Hematopoietic multipotent progenitor cell treated with erythropoietin and hydrocortisone succinate and interleukin-3 and kit ligand, for 4 days (in vitro differentiated cells): ENCODE measurements around the gene SOBP.
"Not testable (repeated sequence)": the region's sequence is repeated elsewhere in the genome, so short reads cannot be mapped to it uniquely, and the experiment has no call there.

ENCODE experiments used
- DNase-seq: peaks from one replicate; pipeline ENCODE4 v3.0.0-alpha.2; 2015

SOBP gene

DNA sequence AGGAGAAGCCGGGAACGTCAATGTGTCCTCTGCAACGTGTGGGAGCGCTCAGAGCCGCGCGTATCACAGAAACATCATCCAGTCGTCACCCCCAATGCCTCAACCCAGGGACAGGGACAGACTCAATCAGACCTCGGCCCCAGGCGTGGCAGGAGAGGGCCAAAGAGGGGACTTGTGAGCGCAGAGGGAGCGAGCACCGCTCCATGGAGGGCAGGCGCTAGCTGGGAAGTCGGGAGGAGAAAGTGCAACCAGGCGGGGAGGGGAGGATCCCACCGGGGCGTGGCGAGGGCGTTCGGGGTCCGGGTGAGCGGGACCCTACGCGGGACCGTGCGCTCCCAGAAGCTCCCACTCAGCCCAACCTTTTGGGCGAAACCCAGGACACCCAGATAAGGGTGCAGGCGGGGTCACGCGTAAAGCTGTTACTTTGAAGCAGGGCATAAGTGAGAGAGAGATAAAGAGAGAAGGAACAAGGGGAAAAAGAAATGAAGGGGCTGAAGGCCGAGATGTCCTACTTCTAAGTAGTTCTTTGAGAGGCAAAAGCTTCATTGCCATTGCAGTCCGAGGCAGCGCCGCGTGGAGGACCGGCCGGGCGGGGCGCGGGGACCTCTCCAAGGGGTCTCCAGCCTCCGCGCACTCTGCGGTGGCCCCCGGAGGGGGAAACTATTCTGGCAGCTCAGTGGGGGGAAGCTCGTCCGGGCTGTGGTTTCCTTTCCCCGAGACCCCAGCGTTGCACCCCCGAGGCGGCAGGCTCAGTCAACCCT, 862 bp upstream of the SOBP start:
- DNase-seq, result peak; percentile 61

DNA sequence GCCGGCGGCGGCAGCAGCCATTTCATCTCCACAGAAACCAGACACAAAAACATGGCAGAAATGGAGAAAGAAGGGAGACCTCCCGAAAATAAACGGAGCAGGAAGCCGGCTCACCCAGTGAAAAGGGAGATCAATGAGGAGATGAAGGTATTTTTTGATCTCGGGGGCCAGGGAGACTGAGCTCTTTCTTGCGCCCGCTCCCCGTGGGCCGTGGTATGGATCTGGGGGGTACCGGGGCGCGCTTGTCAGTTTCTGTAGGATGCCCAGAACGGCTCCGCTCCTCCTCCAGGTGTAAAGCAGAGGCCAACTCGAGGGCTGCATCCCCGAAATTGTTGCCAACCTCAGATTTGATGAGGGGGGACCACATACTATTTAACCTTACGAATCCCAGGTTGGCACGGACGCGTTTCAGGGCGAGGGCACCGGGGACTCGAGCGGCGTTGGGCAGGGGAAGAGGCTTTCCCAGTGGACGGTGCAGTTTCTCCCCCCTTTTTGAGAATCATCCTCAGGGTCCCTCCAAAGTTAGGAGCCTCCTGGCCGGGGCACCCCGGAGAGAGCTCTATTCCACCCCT, 735 bp downstream of the SOBP start:
- DNase-seq, result no peak

DNA sequence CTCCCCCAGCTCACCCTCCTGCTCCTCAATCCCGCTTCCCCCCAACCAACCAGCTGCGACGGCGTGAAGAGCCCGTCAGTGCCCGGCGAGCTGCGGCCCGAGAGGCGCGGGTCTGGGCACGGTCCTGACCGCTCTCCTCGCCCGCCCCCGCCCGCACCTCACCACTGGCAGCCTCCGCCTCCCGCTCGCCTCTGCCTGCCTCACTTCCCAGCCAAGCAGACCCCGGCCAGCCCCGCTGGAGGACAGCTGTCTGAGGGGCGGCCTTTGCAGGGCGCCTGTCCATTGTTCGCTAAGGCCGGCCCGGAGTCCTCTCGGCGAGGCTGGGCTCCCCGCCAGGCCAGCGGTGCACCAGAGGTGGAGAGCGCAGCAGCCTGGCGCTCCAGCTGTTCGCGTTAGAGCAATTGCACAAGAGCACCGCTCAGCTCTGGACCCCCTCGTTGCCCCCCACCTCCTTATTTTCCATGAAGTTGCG, 1.3 kb downstream of the SOBP start:
- peak; percentile 31 for DNase-seq

DNA sequence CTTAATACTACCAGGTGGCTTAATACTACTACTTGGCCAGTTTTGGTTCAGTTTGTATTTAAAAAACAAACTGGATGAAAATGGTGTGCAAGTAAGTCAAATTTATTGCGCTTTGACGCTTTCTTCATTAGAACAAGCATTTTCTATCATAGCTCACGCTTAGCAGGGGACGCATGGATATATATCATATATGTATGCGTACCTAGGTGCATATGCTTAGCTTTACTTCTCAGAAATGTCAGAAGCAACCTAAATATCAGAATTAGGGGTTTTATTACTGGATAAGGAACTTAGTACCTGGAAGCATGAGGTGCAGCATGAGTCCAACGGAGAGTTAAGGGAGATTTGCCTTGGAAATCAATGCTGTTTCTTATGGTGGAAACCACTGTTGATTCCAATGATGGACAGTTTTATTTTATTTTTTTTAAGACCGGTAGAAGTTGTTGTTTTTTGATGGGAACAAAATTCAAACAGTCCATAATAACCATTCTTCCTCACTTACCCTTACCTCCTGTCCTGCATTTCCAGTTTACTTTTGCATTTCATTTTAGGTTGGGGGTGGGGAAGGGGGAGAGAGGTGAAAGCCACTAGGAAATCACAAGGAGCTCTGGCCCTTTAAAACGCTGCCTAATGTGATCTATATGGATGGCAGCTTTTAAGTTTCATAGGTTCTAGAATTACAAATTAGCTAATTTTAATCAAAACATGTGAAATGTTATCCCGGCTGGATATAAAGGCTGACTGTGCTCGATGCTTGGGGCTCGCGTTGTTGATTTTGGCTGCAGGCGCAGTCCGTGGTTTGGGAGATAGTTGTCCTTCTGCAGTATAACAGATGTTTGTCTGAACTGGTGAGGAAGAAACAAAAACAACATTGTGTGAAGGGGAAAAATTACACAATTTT, 2.1 kb downstream of the SOBP start:
- no peak for DNase-seq

DNA sequence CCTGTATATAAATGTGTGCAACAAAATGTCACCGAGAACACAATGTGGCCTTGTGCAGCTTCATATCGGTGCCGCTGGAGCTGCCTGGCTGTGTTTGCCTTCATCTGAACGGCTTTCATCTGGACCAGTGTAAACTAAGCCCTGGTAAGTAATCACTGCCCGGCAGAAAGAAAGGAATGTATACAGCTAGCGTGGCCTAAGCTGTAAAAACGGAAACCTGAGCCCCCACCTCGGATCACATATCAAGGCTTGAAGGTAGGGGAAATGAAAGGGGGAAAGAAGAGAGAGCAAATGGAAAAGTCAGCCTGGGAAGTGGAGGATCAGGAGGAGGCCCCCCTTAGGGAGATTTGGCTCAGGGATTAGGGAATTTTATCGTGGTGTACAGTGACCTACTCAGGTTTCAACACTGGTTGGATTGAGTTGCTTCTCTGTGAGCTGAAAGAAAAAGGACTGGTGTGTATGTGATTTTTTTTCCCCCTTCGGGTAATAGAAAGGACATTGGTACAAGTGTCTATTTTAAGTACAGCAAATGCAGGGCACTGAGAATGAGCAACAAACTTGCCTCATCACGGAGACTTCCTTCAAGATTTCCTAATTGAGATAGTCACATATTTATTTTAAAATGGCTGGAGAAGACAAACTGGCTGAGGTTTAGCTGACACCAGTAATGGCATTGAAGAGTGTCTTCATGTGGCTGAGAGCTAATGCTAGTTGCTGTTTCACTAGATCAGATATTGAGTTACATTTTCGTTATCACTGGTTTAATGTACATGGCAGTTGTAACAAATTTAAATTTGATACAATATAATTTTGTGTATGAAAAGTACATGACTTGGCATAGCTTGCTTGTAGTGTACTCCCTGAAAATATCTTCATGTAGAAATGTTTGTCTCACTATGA, 3.5 kb downstream of the SOBP start:
- no peak for DNase-seq

DNA sequence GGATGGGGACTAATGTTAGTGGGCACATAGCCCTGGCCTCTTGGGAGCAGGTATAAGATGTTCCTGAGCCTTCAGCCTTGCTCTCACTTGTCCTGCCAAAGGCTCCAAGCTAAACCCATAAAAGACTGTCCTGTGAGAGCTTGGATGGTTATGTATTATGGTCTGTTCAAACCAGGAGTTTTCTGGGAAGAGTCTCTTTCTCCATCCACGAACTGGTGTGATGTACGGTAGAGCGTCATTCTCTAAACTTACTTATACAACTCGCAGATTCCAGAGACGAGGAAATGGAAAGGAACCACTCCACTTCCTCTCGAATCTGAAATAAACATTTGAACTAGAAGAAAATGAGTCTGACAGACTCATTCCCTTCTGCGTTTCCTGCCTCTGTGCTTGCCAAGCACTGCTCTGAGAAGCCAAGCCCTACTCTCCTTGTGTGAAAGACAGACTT, 5.3 kb downstream of the SOBP start:
- DNase-seq, result no peak

DNA sequence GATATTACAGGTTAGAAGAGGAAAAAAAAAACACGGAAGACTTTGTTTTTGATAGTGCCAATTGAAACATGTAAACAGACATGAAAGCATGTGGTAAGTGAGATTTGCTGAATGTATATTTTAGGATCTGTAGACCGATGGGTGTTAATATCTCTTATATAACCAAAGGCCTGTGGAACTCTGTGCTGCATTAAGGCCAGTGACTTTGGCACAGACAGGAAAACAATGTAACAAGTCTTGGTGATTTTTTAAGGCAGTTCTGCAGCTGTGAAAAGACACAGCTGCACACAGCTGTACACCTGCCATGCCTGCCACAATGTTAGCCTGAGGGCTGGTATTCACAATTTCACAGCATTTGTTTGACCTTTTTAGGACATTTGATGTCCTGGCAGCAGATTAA, 6.1 kb downstream of the SOBP start:
- no peak for DNase-seq

DNA sequence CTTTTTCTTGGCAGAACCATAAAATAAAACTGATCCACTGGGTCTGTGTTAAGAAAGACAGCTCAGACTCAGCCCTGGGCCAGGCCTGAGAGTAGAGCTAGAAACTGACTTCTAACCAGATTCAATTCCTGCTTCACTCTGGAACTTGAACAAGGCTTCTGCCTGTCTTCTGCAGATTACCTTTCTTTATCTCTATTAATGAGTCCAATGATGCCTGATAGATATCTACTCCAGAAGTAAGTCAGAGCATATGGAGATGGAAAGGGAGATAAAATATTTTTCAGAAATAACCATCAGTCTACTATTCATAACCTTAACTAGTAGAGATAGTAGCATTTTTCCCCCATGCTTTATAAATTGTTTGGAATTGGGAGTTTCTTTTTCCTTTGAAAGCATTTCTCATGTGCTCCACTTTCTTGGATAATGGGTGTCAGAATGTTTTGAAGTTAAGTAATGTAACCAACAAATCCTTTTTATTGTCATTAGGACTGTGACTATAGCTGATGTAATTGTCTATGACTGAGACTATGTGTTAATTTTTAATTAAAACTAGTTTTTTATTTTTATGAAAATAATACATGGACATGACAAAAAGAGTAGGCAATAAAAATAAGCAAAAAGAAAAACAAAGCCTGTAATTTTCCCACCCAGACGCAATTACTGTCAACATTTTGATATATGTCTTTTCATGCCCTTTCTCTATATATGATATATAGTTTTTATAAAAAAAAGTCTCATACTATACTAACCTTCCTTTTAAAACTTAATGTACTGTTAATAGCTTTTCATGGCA, 7.2 kb downstream of the SOBP start:
- DNase-seq, result no peak

DNA sequence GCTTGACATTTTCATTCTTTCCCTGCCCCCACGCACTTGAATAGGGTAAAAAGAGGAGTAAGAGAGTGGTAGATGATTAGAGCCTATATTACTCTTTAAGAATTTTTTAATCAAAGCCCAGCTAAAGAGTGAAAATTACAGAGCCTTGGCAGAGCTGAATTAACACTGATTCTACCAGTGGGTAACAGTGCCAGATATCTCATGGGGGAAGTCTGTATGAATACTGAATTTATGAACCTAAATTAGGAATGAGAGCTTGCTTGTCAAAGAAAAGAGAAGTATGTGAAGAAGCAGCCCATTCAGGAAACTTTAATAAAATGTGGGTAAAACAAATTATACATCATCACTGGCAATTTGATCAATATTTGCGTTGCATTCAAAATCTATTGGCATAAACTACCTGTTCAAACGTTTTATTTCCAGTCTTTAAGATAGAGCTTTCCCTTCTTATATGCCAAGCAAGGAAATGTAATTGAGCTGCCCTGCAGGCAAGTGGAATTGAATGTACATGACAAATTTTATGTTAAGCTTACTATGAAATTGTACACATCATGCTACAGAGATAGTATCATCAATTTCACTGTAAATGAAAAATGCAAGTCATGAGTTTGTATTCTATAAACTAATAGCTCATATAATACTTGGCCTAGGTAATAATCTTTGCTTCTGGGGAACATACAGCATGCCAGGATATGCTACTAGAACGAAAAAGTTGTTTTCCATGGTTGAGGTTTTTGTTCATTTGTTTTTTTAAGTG, 14.5 kb downstream of the SOBP start:
- no peak for DNase-seq

DNA sequence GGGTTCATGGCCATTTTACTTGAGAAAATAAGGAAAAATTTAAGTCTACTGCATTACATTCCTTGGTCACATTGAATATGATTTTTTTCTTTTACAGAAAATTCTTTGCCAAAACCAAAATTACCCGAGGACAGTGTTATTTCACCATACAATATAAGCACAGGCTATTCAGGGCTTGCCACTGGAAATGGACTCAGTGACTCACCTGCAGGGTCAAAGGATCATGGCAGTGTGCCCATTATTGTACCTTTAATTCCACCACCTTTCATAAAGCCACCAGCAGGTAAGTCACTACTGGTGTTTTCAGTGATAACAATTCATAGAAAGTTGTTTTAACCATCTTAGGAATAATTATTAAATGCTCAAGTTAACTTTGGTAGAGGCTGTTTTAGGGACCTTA, 16.2 kb downstream of the SOBP start:
- no peak for DNase-seq

DNA sequence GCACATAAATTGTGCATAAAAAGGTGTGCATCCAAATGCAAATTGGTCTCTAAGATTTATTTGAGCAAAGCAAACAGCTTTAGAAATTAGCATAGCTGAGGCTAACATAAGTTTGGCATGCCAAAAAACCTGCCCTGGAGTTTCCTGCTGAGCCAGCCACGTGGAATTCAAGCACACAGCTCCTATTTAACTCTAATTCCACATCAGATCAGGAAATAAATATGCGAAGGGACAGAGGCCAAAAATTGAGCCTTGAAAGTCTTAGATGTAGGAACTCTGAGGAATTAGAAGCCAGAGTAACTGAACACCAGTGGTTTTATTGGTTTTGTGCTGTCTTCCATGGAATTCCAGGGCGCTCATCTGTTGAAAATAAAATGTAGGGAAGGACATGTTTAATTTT, 19.6 kb downstream of the SOBP start:
- no peak for DNase-seq

DNA sequence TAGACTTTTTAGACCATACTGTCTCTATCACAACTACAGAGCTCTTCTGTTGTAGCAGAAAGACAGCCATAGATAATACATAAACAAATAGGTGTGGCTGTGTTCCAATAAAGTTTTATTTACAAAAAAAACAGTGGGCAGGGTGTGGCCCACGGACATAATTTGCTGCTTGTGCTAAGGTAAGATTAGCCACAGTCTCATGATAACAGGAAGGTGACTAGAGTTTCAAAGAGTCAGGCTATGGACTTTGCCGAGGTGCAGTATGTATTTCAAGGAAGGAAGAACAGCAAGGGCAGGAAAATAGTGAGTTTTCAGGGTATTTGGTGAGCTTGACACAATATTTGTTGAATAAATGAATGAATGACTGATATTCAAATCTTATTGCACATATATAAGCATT, 20.2 kb downstream of the SOBP start:
- DNase-seq, result no peak

DNA sequence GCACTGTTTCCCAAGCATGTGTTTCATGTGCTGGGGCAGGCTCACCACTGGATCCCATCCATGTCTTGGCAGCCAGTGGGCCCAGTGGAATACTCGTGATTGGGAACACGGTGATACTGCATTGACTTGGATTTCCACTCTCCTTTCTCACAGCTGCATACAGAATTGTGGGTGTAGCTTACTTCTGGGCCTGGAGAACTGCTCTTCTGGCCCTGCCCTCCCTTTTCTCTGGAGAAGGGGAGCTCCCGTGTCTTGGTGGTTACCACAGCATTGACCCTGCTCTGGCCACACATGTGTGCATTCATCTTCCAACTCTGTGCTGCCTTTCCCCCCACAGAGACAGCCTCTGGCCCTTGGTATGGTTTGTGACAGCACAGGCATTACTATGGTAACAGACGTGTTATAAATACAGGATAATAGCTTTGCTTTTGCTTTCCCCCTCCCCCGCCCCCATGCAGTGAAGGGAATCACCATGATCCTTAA, 21.6 kb downstream of the SOBP start:
- DNase-seq, result no peak

DNA sequence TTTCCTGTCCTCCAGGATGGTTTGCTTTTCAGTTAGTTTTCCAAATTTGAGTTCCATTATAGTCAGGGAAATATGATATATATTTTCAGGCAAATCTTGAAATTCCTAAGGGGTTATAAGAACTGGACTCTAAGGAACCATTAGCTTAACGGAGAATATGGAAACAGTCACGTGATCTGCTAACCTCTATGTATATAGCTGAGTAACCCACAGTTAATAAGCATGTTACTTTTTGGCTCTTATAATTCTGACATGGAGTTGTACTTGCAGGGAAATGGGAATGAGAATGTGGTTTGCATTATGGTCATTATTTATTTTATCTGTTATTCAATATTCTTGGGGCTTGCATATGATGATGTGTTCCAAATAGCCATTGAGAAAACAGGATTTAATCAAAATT, 23.3 kb downstream of the SOBP start:
- no peak for DNase-seq

DNA sequence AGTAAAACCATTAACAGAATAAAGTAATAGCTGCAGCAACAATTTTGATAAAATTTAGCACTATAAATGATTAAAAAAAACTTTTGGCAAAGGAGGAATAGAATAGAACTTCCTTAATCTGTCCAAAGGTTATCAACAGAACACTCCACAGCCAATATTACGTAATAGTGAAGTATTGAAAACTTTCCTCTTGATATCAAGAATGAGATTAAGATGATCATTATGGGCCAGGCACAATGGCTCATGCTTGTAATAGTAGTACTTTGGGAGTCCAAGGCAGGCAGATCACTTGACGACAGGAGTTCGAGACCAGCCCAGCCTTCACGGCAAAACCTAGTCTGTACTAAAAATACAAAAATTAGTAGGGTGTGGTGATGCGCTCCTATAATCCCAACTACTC, 26.0 kb downstream of the SOBP start:
- no peak for DNase-seq

DNA sequence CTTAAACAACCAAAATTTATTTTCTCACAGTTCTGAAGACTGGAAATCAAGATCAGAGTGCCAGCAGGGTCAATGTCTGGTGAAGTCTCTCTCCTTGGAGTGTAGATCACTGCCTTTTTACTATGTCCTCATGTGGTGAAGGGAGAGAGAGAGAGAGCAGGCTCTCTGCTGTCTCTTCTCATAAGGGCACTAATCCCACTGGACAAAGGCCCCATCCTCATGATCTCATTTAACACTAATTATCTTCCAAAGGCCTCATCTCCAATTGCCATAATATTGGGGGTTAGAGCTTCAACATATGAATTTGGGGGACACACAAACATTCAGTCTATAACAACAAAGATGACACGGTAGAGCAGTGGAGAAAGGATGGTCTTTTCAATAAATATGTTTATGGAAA, 27.4 kb downstream of the SOBP start:
- no peak for DNase-seq

DNA sequence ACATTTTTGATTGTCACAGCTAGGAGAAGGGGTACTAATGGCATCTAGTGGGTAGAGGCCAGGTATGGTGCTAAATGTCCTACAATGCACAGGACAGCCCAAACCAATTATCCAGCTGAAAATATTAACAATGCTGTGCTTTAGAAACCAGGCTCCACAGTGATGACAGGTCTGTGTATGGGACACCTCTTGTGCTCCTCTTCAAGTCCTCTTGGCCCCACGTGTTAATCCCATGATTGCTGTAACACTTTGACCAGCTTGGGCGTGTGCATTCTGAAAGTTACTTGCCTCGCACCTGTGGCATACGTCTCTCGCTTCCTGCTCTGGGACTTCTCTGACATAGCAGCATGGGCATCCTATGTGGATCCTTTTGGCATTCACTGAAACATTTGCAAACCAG, 29.3 kb downstream of the SOBP start:
- not testable (repeated sequence) for DNase-seq

DNA sequence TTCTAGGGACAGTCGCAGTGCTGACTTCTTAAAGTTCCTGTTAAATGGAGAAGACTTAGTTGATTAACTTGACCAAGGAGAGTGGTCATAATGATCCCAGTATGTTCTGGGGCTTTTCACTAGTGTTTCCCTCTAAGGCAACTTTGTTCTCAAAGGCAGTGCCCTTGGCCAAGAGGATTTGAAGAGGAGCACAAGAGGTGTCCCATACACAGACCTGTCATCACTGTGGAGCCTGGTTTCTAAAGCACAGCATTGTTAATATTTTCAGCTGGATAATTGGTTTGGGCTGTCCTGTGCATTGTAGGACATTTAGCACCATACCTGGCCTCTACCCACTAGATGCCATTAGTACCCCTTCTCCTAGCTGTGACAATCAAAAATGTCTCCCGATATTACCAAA, 30.8 kb downstream of the SOBP start:
- DNase-seq, result not testable (repeated sequence)

DNA sequence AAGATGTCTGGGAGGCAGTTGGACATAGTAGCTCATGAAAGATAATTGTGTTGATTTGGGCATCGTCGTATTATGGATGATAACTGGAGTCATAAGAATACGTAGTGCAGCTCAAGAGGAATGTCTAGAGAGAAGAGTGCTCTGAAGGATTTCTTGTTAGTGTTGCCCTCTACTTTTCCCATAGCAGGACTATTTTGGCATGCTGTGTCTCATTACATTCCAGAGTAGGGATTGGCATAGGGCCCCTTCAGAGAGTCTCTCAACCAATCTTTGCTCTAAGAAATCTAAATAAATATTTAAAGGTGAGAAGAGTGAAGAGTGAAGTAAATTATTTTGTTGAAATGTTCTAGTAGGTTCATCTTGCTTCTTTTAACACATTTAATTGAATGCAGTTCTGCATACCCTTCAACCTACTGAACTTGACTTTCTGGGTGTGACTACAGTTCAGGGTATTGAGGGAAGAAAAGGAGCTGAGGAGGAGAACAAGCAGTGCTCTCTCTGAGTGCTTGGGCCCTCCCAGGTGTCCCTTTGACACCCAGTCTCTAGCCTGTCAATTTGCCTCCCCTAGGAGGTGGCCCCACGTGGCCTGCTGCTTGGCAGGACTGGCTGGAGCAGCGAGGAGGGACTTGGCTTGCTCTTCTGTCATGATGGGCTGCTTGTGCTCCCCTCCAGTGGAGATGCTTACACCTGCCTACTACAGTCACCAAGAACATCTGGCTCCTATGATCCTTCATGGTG, 33.3 kb downstream of the SOBP start:
- no peak for DNase-seq

DNA sequence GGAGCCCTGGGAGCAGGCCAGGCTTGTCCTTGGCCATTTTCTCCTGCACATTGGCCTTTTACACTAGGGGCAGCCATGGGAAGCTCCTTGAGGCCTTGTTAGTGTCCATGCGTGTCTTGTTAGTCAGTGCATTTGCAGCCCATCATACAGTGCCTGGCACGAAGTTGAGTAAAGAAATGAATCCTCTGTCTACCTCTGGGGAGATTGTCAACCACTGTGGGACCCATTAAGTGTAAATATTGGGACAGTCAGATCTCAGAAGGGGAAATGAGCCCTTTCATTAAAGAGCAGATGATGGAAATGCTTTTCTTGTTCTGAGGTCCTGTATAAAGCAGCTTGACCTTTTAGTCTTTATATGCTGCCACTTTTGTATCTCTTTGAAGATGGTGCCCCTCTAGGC, 33.9 kb downstream of the SOBP start:
- DNase-seq, result no peak
